Peyer's patch (tissue), 4 donors: ENCODE measurements around the gene IFT25. TPM values are rescaled to one million over a fixed set of nuclear protein-coding genes. Genes with fewer than 3 reads are reported as not detected.

Experiments used
- DNase-seq, 3 donors: peaks; one replicate each; pipeline ENCODE4 v3.0.0-alpha.2; 2017 to 2019
- H3K27ac ChIP-seq, 4 donors: fragments of 200-600 bp; sonication (generic); one replicate each; pipeline ENCODE4 v1.5.1; 2016 to 2019
- H3K27me3 ChIP-seq, 2 donors: fragments of 200-600 bp; sonication (generic); one replicate each; pipeline ENCODE4 v1.5.1; 2019
- H3K36me3 ChIP-seq, 3 donors: fragments of 200-600 bp; sonication (generic); one replicate each; pipeline ENCODE4 v1.5.1; 2016 to 2019
- H3K4me1 ChIP-seq, 4 donors: fragments of 200-600 bp; sonication (generic); one replicate each; pipeline ENCODE4 v1.5.1; 2016 to 2019
- H3K4me3 ChIP-seq, 4 donors: fragments of 200-600 bp; sonication (generic); 1 replicate in 3 of 4; 2 replicates in 1 of 4; pipeline ENCODE4 v1.5.1; 2016 to 2019; ENCODE audit warnings: mild to moderate bottlenecking in 1 of 4
- H3K9me3 ChIP-seq, 4 donors: fragments of 200-600 bp; sonication (generic); one replicate each; pipeline ENCODE4 v1.5.1; 2016 to 2019; ENCODE audit warnings: mild to moderate bottlenecking in 1 of 4
- CTCF ChIP-seq, 6 experiments: fragments of 450-650 bp in 4 of 6; fragments of 200-600 bp in 2 of 6; sonication (generic) in 1 of 6; IDR thresholded peaks; one replicate each; pipeline ENCODE4 v1.5.1; 2017 to 2019; ENCODE audit warnings: antibody characterized with exemption in 6 of 6, mild to moderate bottlenecking in 3 of 6, moderate library complexity in 1 of 6
- POLR2A ChIP-seq, 2 donors: fragments of 450-650 bp; IDR thresholded peaks; one replicate each; pipeline ENCODE4 v1.5.1; 2017; ENCODE audit warnings: antibody characterized with exemption in 2 of 2, mild to moderate bottlenecking in 2 of 2, moderate library complexity in 2 of 2
- total RNA-seq, 4 donors: library from RNA; depleted of rRNA; stranded (reverse); fragments of >200 nt; gene quantifications; one replicate each; pipeline ENCODE4 v1.1.0, GENCODE V29; 2016

Gene IFT25
- total RNA-seq, 4 donors from 2014 or later, result 13.8 to 42.9 (median 27.1) TPM

- DNase-seq, result no peak
- no peak for TF ChIP-seq POLR2A (IDR thresholded peaks at IDR 0.05)
- no peak for TF ChIP-seq CTCF (IDR thresholded peaks at IDR 0.05)
- no peak overlapping the region for H3K27ac ChIP-seq
- H3K9me3 ChIP-seq, result no peaks in the 10 kb centered on the region
- H3K36me3 ChIP-seq, result no peaks in the 10 kb centered on the region
- H3K27me3 ChIP-seq, result no peaks in the 10 kb centered on the region
- H3K4me1 ChIP-seq, result no peaks in the 10 kb centered on the region
- H3K4me3 ChIP-seq, result no peak overlapping the region
Observed at GRCh38 chr1:53911442-53911841, 34.1 kb downstream of the IFT25 start.

GRCh38 chr1:53909946-53910345 is 35.6 kb downstream of the IFT25 start:
- Histone ChIP-seq H3K36me3 (no peaks in the 10 kb centered on the region), H3K9me3 (no peaks in the 10 kb centered on the region), H3K4me1 (no peaks in the 10 kb centered on the region), H3K4me3 (no peak overlapping the region), H3K27me3 (no peaks in the 10 kb centered on the region), H3K27ac (no peak overlapping the region)
- DNase-seq, result no peak
- no peak for TF ChIP-seq POLR2A (IDR thresholded peaks at IDR 0.05)
- TF ChIP-seq CTCF (IDR thresholded peaks at IDR 0.05), result no peak

GRCh38 chr1:53906121-53906520 is 39.4 kb downstream of the IFT25 start:
- no peaks in the 10 kb centered on the region for H3K27me3 ChIP-seq
- no peak for DNase-seq
- H3K36me3 ChIP-seq, result no peaks in the 10 kb centered on the region
- H3K4me1 ChIP-seq, result no peaks in the 10 kb centered on the region
- H3K27ac ChIP-seq, result no peak overlapping the region
- TF ChIP-seq POLR2A (IDR thresholded peaks at IDR 0.05) (no peak), CTCF (IDR thresholded peaks at IDR 0.05) (no peak)
- no peak overlapping the region for H3K4me3 ChIP-seq
- no peaks in the 10 kb centered on the region for H3K9me3 ChIP-seq

GRCh38 chr1:53905509-53905908 is 40.0 kb downstream of the IFT25 start:
- DNase-seq, result no peak
- H3K4me1 ChIP-seq, result no peaks in the 10 kb centered on the region
- H3K27me3 ChIP-seq, result no peaks in the 10 kb centered on the region
- H3K36me3 ChIP-seq, result no peaks in the 10 kb centered on the region
- H3K4me3 ChIP-seq, result no peak overlapping the region
- no peak overlapping the region for H3K27ac ChIP-seq
- no peak for TF ChIP-seq CTCF (IDR thresholded peaks at IDR 0.05)
- no peaks in the 10 kb centered on the region for H3K9me3 ChIP-seq

- TF ChIP-seq POLR2A (IDR thresholded peaks at IDR 0.05) (no peak), CTCF (IDR thresholded peaks at IDR 0.05) (no peak)
- H3K4me3 ChIP-seq, result no peak overlapping the region
- no peaks in the 10 kb centered on the region for H3K27me3 ChIP-seq
- H3K4me1 ChIP-seq, result peaks cover 0 to 13% (median 0%) of the 10 kb centered on the region in 4 donors
- no peaks in the 10 kb centered on the region for H3K36me3 ChIP-seq
- H3K27ac ChIP-seq, result no peak overlapping the region
- no peaks in the 10 kb centered on the region for H3K9me3 ChIP-seq
- no peak for DNase-seq
Observed at GRCh38 chr1:53902235-53903138, 43.0 kb downstream of the IFT25 start.
